ENCODE results near the gene GADD45GIP1. TPM values are rescaled to one million over a fixed set of nuclear protein-coding genes. Genes with fewer than 3 reads are reported as not detected.

The GADD45GIP1 gene
- total and polyA plus RNA-seq, 2 donors (not counting 1 experiment from before 2014, with no cell fraction given), result 12.6 to 17.5 TPM

- Mint-ChIP-seq H3K27ac (no peak overlapping the region), H3K4me3 (no peak overlapping the region), H3K27me3 (peaks cover 13% of the 10 kb centered on the region), H3K4me1 (peaks cover 11% of the 10 kb centered on the region), H3K9me3 (ENCODE audit: insufficient read depth) (no peaks in the 10 kb centered on the region)
- intact Hi-C loops (cut with micrococcal nuclease), result loop anchor here (5.0 kb wide), 1 partner anchor 1223 kb away; the partner anchor contains the start of gene ZNF441
- H3K9ac ChIP-seq (ENCODE audit: low read length), result no peak overlapping the region
- no peak overlapping the region for H3K4me2 ChIP-seq (replicated peaks; ENCODE audit: low read depth, low read length, poor library complexity, severe bottlenecking)
- DNase-seq (no peak), ATAC-seq (ENCODE audit: low read depth) (no peak)
- TF ChIP-seq EZH2 (IDR thresholded peaks at IDR 0.05; ENCODE audit: borderline replicate concordance, insufficient read depth, low read depth, low read length, poor library complexity, severe bottlenecking), result no peak
- no peak for TF ChIP-seq CTCF (IDR thresholded peaks at IDR 0.05)
- H3K27ac ChIP-seq (ENCODE audit: low read length in 2 of 2), result no peak overlapping the region
- 87% methylated on average over 11 of the region's 22 CpGs for WGBS (ENCODE audit: insufficient coverage)
- no peaks in the 10 kb centered on the region for H3K36me3 ChIP-seq (replicated peaks in 1 of 2; ENCODE audit: control extremely low read depth in 1 of 2, control insufficient read depth in 1 of 2, extremely low read depth in 1 of 2, insufficient read depth in 2 of 2, low read length in 1 of 2)
- peaks cover 0 to 13% (median 4%) of the 10 kb centered on the region in 4 experiments for H3K27me3 ChIP-seq (replicated peaks in 1 of 4; ENCODE audit: control extremely low read depth in 1 of 4, control insufficient read depth in 3 of 4, insufficient read depth in 4 of 4, low read length in 3 of 4)
- H3K9me3 ChIP-seq (ENCODE audit: control extremely low read depth in 1 of 3, control insufficient read depth in 2 of 3, insufficient read depth in 1 of 3, low read length in 2 of 3), result no peaks in the 10 kb centered on the region
- H2AFZ ChIP-seq (ENCODE audit: insufficient read depth, low read depth, low read length, poor library complexity, severe bottlenecking), result no peak overlapping the region
- no peaks in the 10 kb centered on the region for H3K79me2 ChIP-seq (ENCODE audit: control insufficient read depth, insufficient read depth, low read length)
- ChIA-PET CTCF (no interaction called here), POLR2A (no interaction called here)
- H4K20me1 ChIP-seq (ENCODE audit: control insufficient read depth, insufficient read depth, low read length, poor library complexity, severe bottlenecking), result no peaks in the 10 kb centered on the region
- H3K4me1 ChIP-seq (ENCODE audit: control insufficient read depth in 2 of 2, insufficient read depth in 2 of 2, low read length in 2 of 2), result peaks cover 6 to 10% of the 10 kb centered on the region in 2 donors
- H3K4me3 ChIP-seq (ENCODE audit: control extremely low read depth in 1 of 5, extremely low read depth in 1 of 5, insufficient read depth in 1 of 5, low read depth in 2 of 5, low read length in 4 of 5), result no peak overlapping the region
Observed at GRCh38 chr19:12990431-12990830, 33.4 kb upstream of the GADD45GIP1 start.

- peaks cover 0 to 6% (median 0%) of the 10 kb centered on the region in 4 experiments for H3K27me3 ChIP-seq (replicated peaks in 1 of 4; ENCODE audit: control extremely low read depth in 1 of 4, control insufficient read depth in 3 of 4, insufficient read depth in 4 of 4, low read length in 3 of 4)
- H2AFZ ChIP-seq (ENCODE audit: insufficient read depth, low read depth, low read length, poor library complexity, severe bottlenecking), result no peak overlapping the region
- ChIA-PET CTCF (no interaction called here), POLR2A (no interaction called here)
- H3K27ac Mint-ChIP-seq, result no peak overlapping the region
- no peak overlapping the region for H3K27ac ChIP-seq (ENCODE audit: low read length in 2 of 2)
- TF ChIP-seq EZH2 (IDR thresholded peaks at IDR 0.05; ENCODE audit: borderline replicate concordance, insufficient read depth, low read depth, low read length, poor library complexity, severe bottlenecking) (no peak), CTCF (IDR thresholded peaks at IDR 0.05) (no peak)
- DNase-seq, result no peak
- peaks cover 24 to 29% of the 10 kb centered on the region in 2 donors for H3K4me1 ChIP-seq (ENCODE audit: control insufficient read depth in 2 of 2, insufficient read depth in 2 of 2, low read length in 2 of 2)
- no peak for ATAC-seq (ENCODE audit: low read depth)
- H3K9me3 ChIP-seq (ENCODE audit: control extremely low read depth in 1 of 3, control insufficient read depth in 2 of 3, insufficient read depth in 1 of 3, low read length in 2 of 3), result no peaks in the 10 kb centered on the region
- no peak overlapping the region for H3K4me3 Mint-ChIP-seq
- WGBS (ENCODE audit: insufficient coverage), result 30% methylated on average over 9 of the region's 10 CpGs
- intact Hi-C loops (cut with micrococcal nuclease), result no loop called here
- H3K4me2 ChIP-seq (replicated peaks; ENCODE audit: low read depth, low read length, poor library complexity, severe bottlenecking), result no peak overlapping the region
- no peaks in the 10 kb centered on the region for H3K36me3 ChIP-seq (replicated peaks in 1 of 2; ENCODE audit: control extremely low read depth in 1 of 2, control insufficient read depth in 1 of 2, extremely low read depth in 1 of 2, insufficient read depth in 2 of 2, low read length in 1 of 2)
- peaks cover 10% of the 10 kb centered on the region for H3K4me1 Mint-ChIP-seq
- H3K9me3 Mint-ChIP-seq (ENCODE audit: insufficient read depth), result no peaks in the 10 kb centered on the region
- H3K27me3 Mint-ChIP-seq, result peaks cover 4% of the 10 kb centered on the region
- no peaks in the 10 kb centered on the region for H4K20me1 ChIP-seq (ENCODE audit: control insufficient read depth, insufficient read depth, low read length, poor library complexity, severe bottlenecking)
- H3K79me2 ChIP-seq (ENCODE audit: control insufficient read depth, insufficient read depth, low read length), result no peaks in the 10 kb centered on the region
- H3K9ac ChIP-seq (ENCODE audit: low read length), result no peak overlapping the region
- H3K4me3 ChIP-seq (ENCODE audit: control extremely low read depth in 1 of 5, extremely low read depth in 1 of 5, insufficient read depth in 1 of 5, low read depth in 2 of 5, low read length in 4 of 5), result no peak overlapping the region
Observed at GRCh38 chr19:12987781-12988180, 30.8 kb upstream of the GADD45GIP1 start.

Data from B cell (primary cell).